Kasumi-1 (cell line): Measurements from ENCODE around the gene ALKBH4.
A peak's percentile ranks its signal among the peaks of the same experiment; 100 is the strongest.
"Not testable (repeated sequence)": the region's sequence is repeated elsewhere in the genome, so short reads cannot be mapped to it uniquely, and the experiment has no call there.

Experiments
- DNase-seq, 2 experiments: peaks; one replicate each; lab custom pipeline; 2025; lab: John Stamatoyannopoulos, UW

The ALKBH4 gene

GRCh38 chr7:102454932-102455331 lies 9.7 kb downstream of the ALKBH4 start:
- not testable (repeated sequence) for DNase-seq

DNA sequence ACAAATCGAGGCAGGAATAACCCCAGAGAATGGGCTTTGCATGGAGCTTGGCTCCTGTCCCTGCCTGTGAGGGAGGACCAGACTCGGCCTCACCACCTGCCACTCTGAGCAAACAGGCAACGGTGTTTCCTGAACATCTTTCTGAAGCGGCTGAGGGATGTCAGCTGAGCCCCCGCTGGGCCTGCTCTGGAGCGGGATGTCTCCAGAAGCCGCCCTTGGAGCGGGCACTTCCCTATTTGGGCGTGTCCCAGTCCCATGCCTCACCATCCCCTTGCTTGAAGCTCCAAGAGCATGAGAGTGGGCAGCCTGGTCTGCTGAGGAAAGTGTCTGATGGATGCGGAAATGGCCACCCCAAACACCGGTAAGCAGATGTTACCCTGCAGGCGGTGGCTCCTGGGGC lies 10.2 kb downstream of the ALKBH4 start:
- no peak for DNase-seq

GRCh38 chr7:102453319-102453718 lies 11.3 kb downstream of the ALKBH4 start:
- no peak for DNase-seq

GRCh38 chr7:102452451-102452850 lies 12.2 kb downstream of the ALKBH4 start:
- DNase-seq, result no peak

DNA sequence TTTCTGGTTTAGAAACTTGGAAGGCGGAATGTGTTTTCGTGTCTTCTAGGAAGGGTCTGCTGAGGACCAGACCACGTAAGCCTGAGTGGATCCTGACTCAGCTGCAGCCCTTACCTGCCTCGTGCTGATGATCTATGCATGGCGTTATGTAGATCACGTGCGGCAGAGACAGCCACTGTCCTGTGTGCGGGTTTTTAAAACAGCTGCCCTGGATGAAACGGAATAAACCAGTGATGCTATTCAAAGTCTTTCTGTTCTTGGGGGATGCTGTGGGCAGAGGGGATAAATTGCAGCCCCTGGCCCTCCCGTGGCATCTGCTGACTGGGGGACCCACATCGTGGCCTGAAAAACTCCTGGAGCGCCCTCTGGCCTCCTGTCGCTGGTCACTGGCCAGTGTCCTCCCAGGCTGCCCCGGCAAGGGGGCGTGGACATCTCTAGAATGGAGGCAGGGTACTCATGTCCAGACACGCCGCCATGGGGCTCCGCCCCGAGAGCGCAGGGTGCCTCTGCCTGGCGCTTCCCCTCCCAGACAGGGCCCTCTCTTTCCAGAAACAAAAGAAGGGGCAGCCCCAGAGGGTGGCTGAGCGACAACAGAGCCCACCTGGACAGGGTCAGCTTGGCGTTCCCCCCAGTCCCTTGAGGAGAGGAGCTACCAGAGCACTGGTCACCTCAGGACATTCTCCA lies 13.2 kb downstream of the ALKBH4 start:
- no peak for DNase-seq

DNA sequence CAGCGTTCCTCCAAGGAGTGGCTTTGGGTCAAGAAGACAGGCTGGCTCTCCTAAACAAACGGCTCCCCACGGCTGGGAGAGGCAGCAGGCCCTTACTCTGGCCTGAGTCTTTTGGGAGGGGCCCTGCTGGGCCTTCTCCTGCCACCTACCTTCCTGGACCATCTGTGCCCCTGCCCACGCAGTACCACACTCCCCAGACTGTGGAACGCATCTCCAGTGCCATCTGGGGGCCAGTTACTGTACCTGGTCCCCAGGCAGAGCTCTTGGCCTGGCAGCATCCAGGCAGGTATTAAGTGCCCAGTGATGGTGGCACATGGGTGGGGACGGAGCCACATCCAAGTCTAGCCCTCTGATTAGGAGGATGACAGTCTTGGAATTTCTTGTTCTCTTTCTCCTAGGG lies 14.4 kb downstream of the ALKBH4 start:
- DNase-seq, result no peak

- no peak for DNase-seq
These were observed 15.5 kb downstream of the ALKBH4 start for GRCh38 chr7:102449136-102449535.

DNA sequence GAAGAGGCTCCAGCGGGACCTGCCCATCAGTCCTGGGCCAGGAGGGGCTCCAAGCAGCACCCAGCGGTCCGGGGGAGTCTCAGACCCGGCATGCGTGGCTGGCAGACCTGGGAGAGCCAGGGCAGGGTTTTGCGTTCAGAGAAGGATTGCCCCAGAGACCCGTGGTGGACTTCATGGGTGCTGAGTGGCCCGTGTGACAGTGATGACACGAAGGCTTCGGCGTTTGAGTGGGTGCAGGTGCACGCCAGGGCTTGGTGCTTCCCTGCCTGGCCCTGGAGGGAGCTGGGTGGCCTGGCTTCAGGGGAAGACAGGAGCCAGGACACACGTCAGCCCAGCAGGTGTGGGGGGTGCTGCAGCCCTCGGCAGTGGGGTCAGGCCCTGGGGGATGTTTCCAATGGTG lies 17.4 kb downstream of the ALKBH4 start:
- DNase-seq, result no peak

- no peak for DNase-seq
These were observed 18.1 kb downstream of the ALKBH4 start for GRCh38 chr7:102446387-102447156.

DNA sequence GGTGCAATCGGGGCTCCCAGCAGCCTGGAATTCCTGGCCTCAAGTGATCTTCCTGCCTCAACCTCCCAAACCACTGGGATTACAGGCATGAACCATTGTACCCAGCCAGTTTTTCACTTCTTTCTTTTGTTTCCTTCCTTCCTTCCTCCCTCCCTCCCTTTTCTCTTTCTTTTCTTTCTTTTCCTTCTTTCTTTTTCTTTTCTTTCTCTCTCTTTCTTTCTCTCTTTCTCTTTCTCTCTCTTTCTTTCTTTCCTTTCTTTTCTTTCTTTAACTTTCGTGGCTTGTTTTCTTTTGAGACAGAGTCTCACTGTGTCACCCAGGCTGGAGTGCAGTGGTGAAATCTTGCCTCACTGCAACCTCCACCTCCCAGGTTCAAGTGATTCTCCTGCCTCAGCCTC lies 19.0 kb downstream of the ALKBH4 start:
- no peak for DNase-seq

- DNase-seq, result no peak
These were observed 19.5 kb downstream of the ALKBH4 start for GRCh38 chr7:102444961-102445673.

- no peak for DNase-seq
These were observed 24.5 kb downstream of the ALKBH4 start for GRCh38 chr7:102439963-102440795.

- no peak for DNase-seq
These were observed 28.5 kb downstream of the ALKBH4 start for GRCh38 chr7:102436118-102436517.

- DNase-seq, result no peak
These were observed 30.6 kb downstream of the ALKBH4 start for GRCh38 chr7:102434039-102434486.

GRCh38 chr7:102433219-102434038 lies 31.2 kb downstream of the ALKBH4 start, which contains the start of gene ORAI2:
ORAI2 (plus strand) TSS chr7:102433575; CDS start chr7:102438957, 5,382 bp downstream.
- DNase-seq, result peak; percentile 42 to 49

DNA sequence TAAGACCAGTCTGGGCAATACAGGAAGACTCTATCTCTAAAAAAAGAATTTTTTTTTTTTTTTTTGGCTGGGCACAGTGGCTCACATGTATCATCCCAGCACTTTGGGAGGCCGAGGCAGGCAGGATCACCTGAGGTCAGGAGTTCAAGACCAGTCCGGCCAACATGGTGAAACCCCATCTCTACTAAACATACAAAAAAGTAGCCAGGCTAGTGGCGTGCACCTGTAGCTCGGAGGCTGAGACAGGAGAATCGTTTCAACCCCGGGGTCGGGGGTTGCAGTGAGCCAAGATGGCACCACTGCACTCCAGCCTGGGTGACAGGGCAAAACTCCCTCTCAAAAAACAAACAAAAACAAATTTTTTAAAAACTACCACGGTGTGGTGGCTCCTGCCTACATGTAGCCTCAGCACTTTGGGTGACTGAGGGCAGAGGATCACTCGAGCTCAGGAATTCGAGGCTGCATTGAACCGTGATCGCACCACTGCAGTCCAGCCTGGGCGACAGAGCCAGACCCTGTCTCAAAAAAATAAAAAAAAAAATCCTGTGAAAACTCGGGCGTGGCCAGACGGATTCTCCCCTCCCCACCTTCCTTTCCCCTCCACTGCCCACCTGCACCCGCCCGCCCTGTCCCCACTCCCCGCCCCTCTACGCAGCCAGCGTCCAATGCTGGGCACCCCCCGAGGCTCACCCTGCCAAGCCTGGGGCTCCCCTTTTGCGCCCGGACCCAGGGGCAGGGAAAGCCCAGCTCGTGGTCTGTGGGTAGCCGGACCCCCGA lies 32.0 kb downstream of the ALKBH4 start:
- DNase-seq, result no peak

DNA sequence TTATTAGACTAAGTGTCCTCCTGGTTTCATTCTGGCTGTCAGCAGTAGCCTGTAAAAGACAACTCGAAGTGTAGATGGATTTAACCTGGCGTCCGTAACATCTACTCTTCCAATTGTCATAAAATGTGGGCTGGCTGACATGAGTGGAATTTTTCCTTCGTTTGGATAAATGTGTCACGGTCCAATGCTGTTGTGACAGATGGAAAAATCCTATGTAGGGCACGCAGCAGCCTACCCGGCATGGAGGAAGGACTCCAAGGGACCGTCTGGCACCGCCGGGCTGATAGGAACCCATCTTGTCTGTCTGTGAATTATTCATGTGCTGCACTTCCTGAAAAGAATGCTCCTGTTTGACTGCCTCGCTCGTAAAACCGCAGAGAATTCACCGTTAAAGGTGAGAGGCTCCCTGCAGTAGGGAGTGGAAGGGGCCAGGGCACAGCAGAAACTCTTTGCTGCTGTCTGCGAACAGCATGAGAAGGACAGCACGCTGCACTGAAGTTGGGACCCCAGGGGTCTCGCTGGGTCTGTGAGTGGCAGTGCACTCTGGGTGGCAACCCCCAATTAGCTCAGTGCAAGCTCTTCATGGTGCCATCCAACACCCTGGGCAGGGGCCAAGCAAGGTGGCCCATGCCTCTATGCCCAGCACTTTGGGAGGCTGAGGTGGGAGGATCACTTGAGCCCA lies 32.9 kb downstream of the ALKBH4 start:
- DNase-seq, result peak; percentile 17 to 52

GRCh38 chr7:102429141-102429899 lies 35.3 kb downstream of the ALKBH4 start:
- no peak for DNase-seq

GRCh38 chr7:102427019-102427405 lies 37.7 kb downstream of the ALKBH4 start:
- no peak for DNase-seq
